Keratinocyte (primary cell): ENCODE results near the gene GRIA2.

Experiments used
- CTCF ChIP-seq, 3 experiments: IDR thresholded peaks in 1 of 3; conservative IDR thresholded peaks in 1 of 3; optimal IDR thresholded peaks in 1 of 3; 2 replicates in 2 of 3; 3 replicates in 1 of 3; pipeline versions ENCODE3 to v1.5.1; 2011; ENCODE audit warnings: low read length in 3 of 3, mild to moderate bottlenecking in 3 of 3, moderate library complexity in 2 of 3, control low read depth in 1 of 3, inconsistent platforms in 1 of 3; ENCODE audit not compliant: insufficient read depth in 2 of 3; ENCODE audit errors: extremely low read depth in 1 of 3
- EZH2 ChIP-seq: IDR thresholded peaks from one replicate; pipeline ENCODE4 v1.6.1; 2012; ENCODE audit warnings: inconsistent platforms, mild to moderate bottlenecking, low read length, moderate library complexity

- no peak for TF ChIP-seq CTCF (optimal IDR thresholded peaks at IDR 0.05 in 1 of 3, IDR thresholded peaks at IDR 0.05 in 1 of 3, conservative IDR thresholded peaks at IDR 0.05 in 1 of 3; ENCODE audit: extremely low read depth in 1 of 3, insufficient read depth in 2 of 3, low read length in 3 of 3)
- TF ChIP-seq EZH2, result no peak
These were observed 36.2 kb upstream of the GRIA2 start for GRCh38 chr4:157184300-157184699.
